KBM-7 (cell line): ENCODE results near the gene AMPH.
A peak's percentile ranks its signal among the peaks of the same experiment; 100 is the strongest.
"Not testable (repeated sequence)": the region's sequence is repeated elsewhere in the genome, so short reads cannot be mapped to it uniquely, and the experiment has no call there.

Experiments used
- DNase-seq: peaks from one replicate; pipeline ENCODE4 v3.0.0-alpha.2; 2015
- in situ Hi-C: fragments of 300-500 bp; cut with MboI; formaldehyde crosslinking; loops from 2 replicates; pipeline ENCODE4 v1.14.3; 2020; ENCODE audit warnings: low sequenced_read_pairs, low pct_unique_long_range_greater_than_20kb, mixed read lengths

The AMPH gene

GRCh38 chr7:38427279-38427955, 203.8 kb downstream of the AMPH start:
- no peak for DNase-seq
- in situ Hi-C loops: no loop called here

GRCh38 chr7:38425509-38425908, 205.7 kb downstream of the AMPH start:
- in situ Hi-C loops: no loop called here
- DNase-seq: no peak

GRCh38 chr7:38424750-38425463, 206.3 kb downstream of the AMPH start:
- in situ Hi-C loops: no loop called here
- no peak for DNase-seq

GRCh38 chr7:38413784-38414183, 217.4 kb downstream of the AMPH start:
- in situ Hi-C loops: no loop called here

GRCh38 chr7:38411404-38411803, 219.8 kb downstream of the AMPH start:
- DNase-seq: peak; percentile 14
- in situ Hi-C loops: no loop called here

More at GRCh38 chr7:38413784-38414183, 217.4 kb downstream of the AMPH start:
- DNase-seq: peak; percentile 60

GRCh38 chr7:38410056-38410455, 221.1 kb downstream of the AMPH start:
- no peak for DNase-seq
- in situ Hi-C loops: no loop called here

- in situ Hi-C loops: no loop called here
- DNase-seq: no peak
Observed at GRCh38 chr7:38409531-38409930, 221.6 kb downstream of the AMPH start.

- in situ Hi-C loops: no loop called here
- DNase-seq: peak; percentile 39
Observed at GRCh38 chr7:38398725-38399321, 232.3 kb downstream of the AMPH start.

- no peak for DNase-seq
- in situ Hi-C loops: no loop called here
Observed at GRCh38 chr7:38396852-38397251, 234.3 kb downstream of the AMPH start.

GRCh38 chr7:38395921-38396552, 235.1 kb downstream of the AMPH start:
- in situ Hi-C loops, DNase-seq: not testable (repeated sequence)

- DNase-seq: no peak
- in situ Hi-C loops: no loop called here
Observed at GRCh38 chr7:38394660-38395059, 236.5 kb downstream of the AMPH start.

GRCh38 chr7:38393874-38394273, 237.3 kb downstream of the AMPH start:
- in situ Hi-C loops: no loop called here
- no peak for DNase-seq

- in situ Hi-C loops: no loop called here
- DNase-seq: no peak
Observed at GRCh38 chr7:38391751-38392150, 239.4 kb downstream of the AMPH start.

GRCh38 chr7:38385682-38386081, 245.5 kb downstream of the AMPH start:
- in situ Hi-C loops: no loop called here
- no peak for DNase-seq

GRCh38 chr7:38383281-38383680, 247.9 kb downstream of the AMPH start:
- DNase-seq: no peak
- in situ Hi-C loops: no loop called here

GRCh38 chr7:38382684-38383083, 248.5 kb downstream of the AMPH start:
- in situ Hi-C loops: no loop called here
- DNase-seq: no peak

- in situ Hi-C loops: no loop called here
- no peak for DNase-seq
Observed at GRCh38 chr7:38375453-38375852, 255.7 kb downstream of the AMPH start.

- peak; percentile 73 for DNase-seq
- in situ Hi-C loops: no loop called here
Observed at GRCh38 chr7:38374507-38374906, 256.7 kb downstream of the AMPH start.

- no peak for DNase-seq
- in situ Hi-C loops: no loop called here
Observed at GRCh38 chr7:38373155-38373554, 258.0 kb downstream of the AMPH start.

GRCh38 chr7:38372290-38372689, 258.9 kb downstream of the AMPH start:
- in situ Hi-C loops: no loop called here
- no peak for DNase-seq
